ENCODE data around the gene USP6NL. TPM values are rescaled to one million over a fixed set of nuclear protein-coding genes. Genes with fewer than 3 reads are reported as not detected.
A peak's percentile ranks its signal among the peaks of the same experiment; 100 is the strongest.

USP6NL gene
- total RNA-seq, 1 donor from 2014 or later: 7.9 TPM

- Histone ChIP-seq H3K27me3 (ENCODE audit: low read depth) (no peaks in the 10 kb centered on the region), H3K27ac (replicated peaks) (peak overlapping the region; percentile 51), H3K36me3 (no peaks in the 10 kb centered on the region), H3K4me3 (no peak overlapping the region), H3K4me1 (peaks cover 21% of the 10 kb centered on the region), H3K9me3 (replicated peaks) (no peaks in the 10 kb centered on the region)
- intact Hi-C loops (cut with micrococcal nuclease): no loop called here
- TF ChIP-seq, protein P1, sequence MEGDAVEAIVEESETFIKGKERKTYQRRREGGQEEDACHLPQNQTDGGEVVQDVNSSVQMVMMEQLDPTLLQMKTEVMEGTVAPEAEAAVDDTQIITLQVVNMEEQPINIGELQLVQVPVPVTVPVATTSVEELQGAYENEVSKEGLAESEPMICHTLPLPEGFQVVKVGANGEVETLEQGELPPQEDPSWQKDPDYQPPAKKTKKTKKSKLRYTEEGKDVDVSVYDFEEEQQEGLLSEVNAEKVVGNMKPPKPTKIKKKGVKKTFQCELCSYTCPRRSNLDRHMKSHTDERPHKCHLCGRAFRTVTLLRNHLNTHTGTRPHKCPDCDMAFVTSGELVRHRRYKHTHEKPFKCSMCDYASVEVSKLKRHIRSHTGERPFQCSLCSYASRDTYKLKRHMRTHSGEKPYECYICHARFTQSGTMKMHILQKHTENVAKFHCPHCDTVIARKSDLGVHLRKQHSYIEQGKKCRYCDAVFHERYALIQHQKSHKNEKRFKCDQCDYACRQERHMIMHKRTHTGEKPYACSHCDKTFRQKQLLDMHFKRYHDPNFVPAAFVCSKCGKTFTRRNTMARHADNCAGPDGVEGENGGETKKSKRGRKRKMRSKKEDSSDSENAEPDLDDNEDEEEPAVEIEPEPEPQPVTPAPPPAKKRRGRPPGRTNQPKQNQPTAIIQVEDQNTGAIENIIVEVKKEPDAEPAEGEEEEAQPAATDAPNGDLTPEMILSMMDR (IDR thresholded peaks at IDR 0.05; ENCODE audit: borderline replicate concordance): peak; percentile 36
- DNase-seq: no peak
Measured at GRCh38 chr10:11533328-11533781, 78.1 kb downstream of the USP6NL start.

GRCh38 chr10:11532306-11532705 lies 79.1 kb downstream of the USP6NL start:
- Histone ChIP-seq H3K27me3 (ENCODE audit: low read depth) (no peaks in the 10 kb centered on the region), H3K27ac (replicated peaks) (peak overlapping the region; percentile 51), H3K4me3 (peak overlapping the region; percentile 26), H3K4me1 (peaks cover 29% of the 10 kb centered on the region), H3K36me3 (no peaks in the 10 kb centered on the region), H3K9me3 (replicated peaks) (no peaks in the 10 kb centered on the region)
- TF ChIP-seq, protein P1 (IDR thresholded peaks at IDR 0.05; ENCODE audit: borderline replicate concordance): no peak
- DNase-seq: no peak
- intact Hi-C loops (cut with micrococcal nuclease): no loop called here

DNA sequence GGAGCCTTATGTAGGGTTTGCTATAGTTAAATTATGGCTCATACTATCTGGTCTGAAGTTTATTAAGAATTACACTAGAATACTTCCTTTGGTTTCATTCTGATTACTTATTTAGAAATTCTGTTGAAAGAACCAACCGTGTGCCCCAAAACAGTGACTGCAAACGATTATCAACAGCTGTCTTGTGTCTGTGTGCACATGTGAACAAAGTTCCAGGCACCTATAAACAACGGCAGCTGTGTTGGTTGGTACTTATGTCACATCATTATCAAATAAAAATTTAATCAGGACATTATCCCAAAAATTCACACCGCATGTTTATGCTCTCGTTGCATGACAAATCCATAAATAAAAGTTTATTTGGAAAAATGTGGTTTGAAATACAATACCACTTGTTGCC lies 80.6 kb downstream of the USP6NL start:
- Histone ChIP-seq H3K27ac (replicated peaks) (peak overlapping the region; percentile 10), H3K9me3 (replicated peaks) (no peaks in the 10 kb centered on the region), H3K27me3 (ENCODE audit: low read depth) (no peaks in the 10 kb centered on the region), H3K4me1 (peaks cover 34% of the 10 kb centered on the region), H3K36me3 (no peaks in the 10 kb centered on the region), H3K4me3 (peak overlapping the region; percentile 26)
- DNase-seq: no peak
- TF ChIP-seq, protein P1 (IDR thresholded peaks at IDR 0.05; ENCODE audit: borderline replicate concordance): no peak
- intact Hi-C loops (cut with micrococcal nuclease): no loop called here

DNA sequence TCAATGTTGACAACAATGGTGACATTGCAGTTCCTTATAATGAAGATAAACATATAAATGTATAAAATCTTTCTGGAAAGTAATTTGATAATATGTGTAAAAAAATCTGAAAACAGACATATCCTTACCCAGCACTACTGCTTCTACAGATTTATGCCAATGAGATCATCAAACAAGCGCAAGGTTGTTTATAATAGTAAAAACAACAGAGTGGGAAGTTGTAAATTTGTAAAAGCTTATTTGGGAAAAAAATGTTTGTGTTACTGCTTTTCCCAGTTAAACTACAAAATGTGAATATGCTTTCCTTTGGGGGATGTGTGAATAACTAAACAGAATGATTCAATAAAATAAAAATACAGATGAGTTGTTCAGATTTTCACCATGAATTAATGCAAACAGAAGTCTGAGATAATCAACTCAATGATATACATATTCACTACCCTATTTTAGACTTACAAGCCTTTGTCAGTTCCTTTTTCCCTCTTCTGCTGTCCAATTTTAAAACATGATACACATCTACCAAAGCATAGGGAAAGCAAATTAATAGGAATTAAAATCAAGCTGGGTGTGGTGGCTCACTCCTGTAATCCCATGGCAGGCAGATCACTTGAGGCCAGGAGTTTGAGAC lies 82.1 kb downstream of the USP6NL start:
- TF ChIP-seq, protein P1 (IDR thresholded peaks at IDR 0.05; ENCODE audit: borderline replicate concordance): no peak
- peaks cover 38% of the 10 kb centered on the region for H3K4me1 ChIP-seq
- intact Hi-C loops (cut with micrococcal nuclease): no loop called here
- H3K27me3 ChIP-seq (ENCODE audit: low read depth): no peaks in the 10 kb centered on the region
- H3K36me3 ChIP-seq: no peaks in the 10 kb centered on the region
- H3K4me3 ChIP-seq: no peak overlapping the region
- H3K27ac ChIP-seq (replicated peaks): no peak overlapping the region
- DNase-seq: no peak
- no peaks in the 10 kb centered on the region for H3K9me3 ChIP-seq (replicated peaks)

- no peaks in the 10 kb centered on the region for H3K27me3 ChIP-seq (ENCODE audit: low read depth)
- H3K4me3 ChIP-seq: peak overlapping the region; percentile 42
- peaks cover 30% of the 10 kb centered on the region for H3K4me1 ChIP-seq
- intact Hi-C loops (cut with micrococcal nuclease): no loop called here
- H3K36me3 ChIP-seq: no peaks in the 10 kb centered on the region
- DNase-seq: no peak
- no peaks in the 10 kb centered on the region for H3K9me3 ChIP-seq (replicated peaks)
- TF ChIP-seq, protein P1 (IDR thresholded peaks at IDR 0.05; ENCODE audit: borderline replicate concordance): no peak
- H3K27ac ChIP-seq (replicated peaks): no peak overlapping the region
Measured at GRCh38 chr10:11528286-11528685, 83.2 kb downstream of the USP6NL start.
